GM18498 (cell line): Measurements from ENCODE around the gene AKAP1.

Experiments used
- ATAC-seq: cut with Tn5 transposase; IDR thresholded peaks from one replicate; pipeline ENCODE4 v1.9.1; 2021; ENCODE audit warnings: mild to moderate bottlenecking, moderate library complexity; ENCODE audit not compliant: unreplicated experiment

The AKAP1 gene

GRCh38 chr17:57158795-57159194, 73.7 kb downstream of the AKAP1 start:
- no peak for ATAC-seq

- no peak for ATAC-seq
Measured at GRCh38 chr17:57160624-57161023, 75.6 kb downstream of the AKAP1 start.

DNA sequence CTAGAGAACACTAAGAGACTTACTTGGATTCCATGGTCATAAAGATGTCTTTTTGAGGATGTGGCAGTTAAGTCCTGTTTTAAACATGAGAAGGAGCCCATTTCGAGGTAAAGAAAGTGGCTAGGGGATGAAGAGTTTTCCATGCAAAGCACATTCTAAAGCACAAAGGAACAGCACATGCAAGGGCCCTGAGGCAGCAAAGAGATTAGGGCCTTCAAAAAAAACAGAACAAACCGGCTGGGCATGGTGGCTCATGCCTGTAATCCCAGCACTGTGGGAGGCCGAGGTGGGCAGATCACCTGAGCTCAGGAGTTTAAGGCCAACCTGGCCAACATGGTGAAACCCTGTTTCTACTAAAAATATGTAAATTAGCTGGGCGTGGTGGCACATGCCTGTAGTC, 79.8 kb downstream of the AKAP1 start:
- ATAC-seq: no peak

DNA sequence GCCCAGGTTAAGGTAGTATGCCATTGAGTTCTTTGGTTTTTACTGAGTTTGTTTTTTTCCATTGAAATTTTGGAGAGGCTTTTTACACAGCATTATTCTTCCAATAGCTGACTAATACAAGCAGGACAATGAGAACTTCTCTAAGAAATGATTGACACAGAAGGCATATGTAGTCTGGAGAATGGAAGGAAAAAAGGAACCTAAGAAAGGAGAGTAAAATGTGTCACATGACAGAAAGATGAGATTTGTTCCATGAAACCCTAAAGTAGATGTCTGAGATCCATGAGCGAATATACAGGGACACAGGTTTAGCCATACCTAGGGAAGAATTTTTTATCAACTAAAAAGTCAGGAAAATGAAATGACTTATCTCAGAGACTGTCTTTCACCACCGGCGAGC, 80.7 kb downstream of the AKAP1 start:
- no peak for ATAC-seq

GRCh38 chr17:57166803-57167202, 81.8 kb downstream of the AKAP1 start:
- ATAC-seq: no peak

DNA sequence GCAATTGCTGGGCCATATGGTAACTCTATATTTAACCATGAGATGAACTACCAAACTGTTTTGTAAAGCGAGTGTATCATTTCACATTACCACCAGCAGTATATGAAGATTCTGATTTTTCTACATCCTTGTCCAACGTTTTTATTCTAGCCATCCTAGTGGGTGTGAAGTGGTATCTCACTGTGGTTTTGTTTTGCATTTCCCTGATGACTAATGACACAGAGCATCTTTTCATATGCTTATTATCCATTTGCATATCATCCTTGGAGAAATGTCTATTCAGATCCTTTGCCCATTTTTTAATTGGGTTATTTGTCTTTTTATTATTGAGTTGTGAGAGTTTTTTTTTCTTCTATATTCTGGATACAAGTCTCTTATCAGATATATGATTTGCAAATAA, 83.6 kb downstream of the AKAP1 start:
- no peak for ATAC-seq

- no peak for ATAC-seq
Measured at GRCh38 chr17:57170866-57171265, 85.8 kb downstream of the AKAP1 start.
